Activated CD4-positive, alpha-beta T cell treated with anti-CD3 and anti-CD28 coated beads for 24 hours (primary cell): Measurements from ENCODE around the gene HNRNPR.
"Not testable (repeated sequence)": the region's sequence is repeated elsewhere in the genome, so short reads cannot be mapped to it uniquely, and the experiment has no call there.

Source experiments
- DNase-seq, 2 donors: peaks; one replicate each; pipeline ENCODE4 v3.0.0-alpha.2; 2020; ENCODE audit warnings: low read depth in 2 of 2

Gene HNRNPR

GRCh38 chr1:23344111-23344986 is at the start of gene HNRNPR:
TSS of gene HNRNPR (minus strand) at chr1:23344284. CDS start at chr1:23341008, 3,276 bp downstream.
- DNase-seq: peak; percentile 99 to 100

GRCh38 chr1:23393706-23394105 is 49.6 kb upstream of the HNRNPR start:
- DNase-seq: no peak

- DNase-seq: no peak
Observed at GRCh38 chr1:23392125-23392855, 48.2 kb upstream of the HNRNPR start.

GRCh38 chr1:23389837-23390321 is 45.8 kb upstream of the HNRNPR start:
- DNase-seq: no peak

DNA sequence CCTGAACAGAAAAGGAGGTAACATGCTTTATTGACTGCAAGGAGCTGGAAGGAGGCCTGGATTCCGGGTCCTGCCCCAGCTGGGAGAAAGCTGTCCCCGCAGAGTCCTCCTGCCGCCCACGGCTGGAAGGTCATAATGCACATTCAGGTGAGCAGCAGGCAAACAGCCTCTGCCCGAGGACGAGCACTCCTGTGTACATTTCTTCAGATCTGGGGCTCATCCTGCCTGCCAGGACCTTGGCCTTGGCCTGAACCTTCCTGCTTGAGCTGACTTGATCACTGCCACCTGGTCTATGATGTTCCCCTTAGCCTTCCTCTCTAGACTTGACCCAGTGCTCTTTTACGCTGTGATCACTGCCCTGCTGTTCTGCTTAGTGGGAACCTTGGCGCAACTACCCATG is 43.4 kb upstream of the HNRNPR start:
- no peak for DNase-seq

- DNase-seq: no peak
Observed at GRCh38 chr1:23385119-23385621, 41.1 kb upstream of the HNRNPR start.

DNA sequence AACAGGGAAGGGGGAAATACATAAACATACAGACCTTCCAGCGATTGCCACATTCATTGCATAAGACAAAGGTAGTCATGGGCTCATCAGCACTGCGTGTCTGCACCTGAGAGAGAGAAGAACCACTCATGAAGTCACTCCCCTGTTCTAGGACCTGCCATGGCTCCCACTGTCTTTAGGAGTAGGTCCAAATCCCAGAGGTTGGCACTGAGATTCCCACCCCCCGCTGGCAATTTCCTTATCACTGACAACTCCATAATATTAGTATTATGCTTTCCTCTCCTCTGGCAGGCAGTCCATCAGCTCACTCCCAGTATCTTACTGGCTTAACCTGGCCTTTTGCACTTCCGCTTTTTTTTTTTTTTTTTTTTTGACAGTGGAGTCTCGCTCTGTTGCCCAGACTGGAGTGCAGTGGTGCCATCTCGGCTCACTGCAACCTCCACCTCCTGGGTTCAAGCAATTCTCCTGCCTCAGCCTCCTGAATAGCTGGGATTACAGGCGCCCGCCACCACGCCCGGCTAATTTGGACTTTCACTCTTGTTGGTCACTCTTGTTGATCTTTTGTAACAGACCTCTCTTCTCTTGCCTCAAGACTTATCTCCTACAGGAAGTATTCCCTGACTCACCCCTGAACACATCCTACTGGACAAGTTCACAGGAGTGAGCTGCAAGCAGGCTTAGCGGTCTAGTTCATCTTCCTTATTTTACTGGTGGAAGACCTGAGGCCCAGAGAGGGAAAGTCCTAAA is 40.4 kb upstream of the HNRNPR start:
- DNase-seq: no peak

GRCh38 chr1:23383577-23384311 is 39.7 kb upstream of the HNRNPR start:
- no peak for DNase-seq

DNA sequence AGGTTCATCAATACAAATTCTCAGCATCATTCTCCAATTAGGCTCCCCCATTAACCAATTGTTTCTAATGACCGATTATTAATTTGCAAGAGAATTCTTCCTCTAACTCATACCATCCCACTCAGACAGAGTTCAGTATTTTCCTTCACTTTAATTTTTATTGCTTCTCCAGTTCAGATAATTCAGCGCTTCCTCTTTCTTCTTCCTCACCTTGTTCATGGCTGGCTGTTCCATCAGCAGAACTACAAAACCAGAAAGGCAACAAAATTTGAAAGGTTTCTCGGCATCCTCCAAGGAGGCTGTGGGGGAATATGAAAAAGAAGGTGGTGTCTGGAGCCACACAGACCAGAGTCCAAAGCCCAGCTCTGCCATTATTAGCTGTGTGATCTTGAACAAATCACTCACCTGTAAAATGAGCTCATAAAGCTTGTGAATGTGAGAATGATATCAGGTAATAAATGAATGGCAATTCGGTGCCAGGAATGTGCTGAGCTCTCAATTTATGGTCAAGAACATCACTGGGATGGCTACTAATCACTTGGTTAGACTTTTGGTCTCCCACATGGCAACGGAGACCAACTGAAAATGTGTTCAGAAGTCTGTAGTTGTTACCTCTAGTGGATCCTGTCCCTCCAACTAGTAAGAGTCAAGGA is 37.3 kb upstream of the HNRNPR start:
- no peak for DNase-seq

- no peak for DNase-seq
Observed at GRCh38 chr1:23380719-23381118, 36.6 kb upstream of the HNRNPR start.

DNA sequence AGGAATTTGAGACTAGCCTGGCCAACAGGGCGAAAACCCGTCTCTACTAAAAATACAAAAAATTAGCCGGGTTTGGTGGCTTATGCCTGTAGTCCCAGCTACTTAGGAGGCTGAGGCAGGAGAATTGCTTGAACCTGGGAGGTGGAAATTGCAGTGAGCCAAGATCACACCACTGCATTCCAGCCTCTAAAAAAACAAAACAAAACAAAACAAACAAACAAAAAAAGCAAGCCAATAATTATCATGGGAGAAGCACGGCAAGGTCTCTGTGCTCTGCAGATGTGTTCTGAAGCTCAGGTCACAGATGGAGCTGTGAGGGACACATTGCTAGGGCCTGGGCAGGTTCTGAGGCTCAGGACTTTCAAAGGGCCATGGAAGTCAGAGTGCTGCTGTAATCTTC is 36.2 kb upstream of the HNRNPR start:
- not testable (repeated sequence) for DNase-seq

DNA sequence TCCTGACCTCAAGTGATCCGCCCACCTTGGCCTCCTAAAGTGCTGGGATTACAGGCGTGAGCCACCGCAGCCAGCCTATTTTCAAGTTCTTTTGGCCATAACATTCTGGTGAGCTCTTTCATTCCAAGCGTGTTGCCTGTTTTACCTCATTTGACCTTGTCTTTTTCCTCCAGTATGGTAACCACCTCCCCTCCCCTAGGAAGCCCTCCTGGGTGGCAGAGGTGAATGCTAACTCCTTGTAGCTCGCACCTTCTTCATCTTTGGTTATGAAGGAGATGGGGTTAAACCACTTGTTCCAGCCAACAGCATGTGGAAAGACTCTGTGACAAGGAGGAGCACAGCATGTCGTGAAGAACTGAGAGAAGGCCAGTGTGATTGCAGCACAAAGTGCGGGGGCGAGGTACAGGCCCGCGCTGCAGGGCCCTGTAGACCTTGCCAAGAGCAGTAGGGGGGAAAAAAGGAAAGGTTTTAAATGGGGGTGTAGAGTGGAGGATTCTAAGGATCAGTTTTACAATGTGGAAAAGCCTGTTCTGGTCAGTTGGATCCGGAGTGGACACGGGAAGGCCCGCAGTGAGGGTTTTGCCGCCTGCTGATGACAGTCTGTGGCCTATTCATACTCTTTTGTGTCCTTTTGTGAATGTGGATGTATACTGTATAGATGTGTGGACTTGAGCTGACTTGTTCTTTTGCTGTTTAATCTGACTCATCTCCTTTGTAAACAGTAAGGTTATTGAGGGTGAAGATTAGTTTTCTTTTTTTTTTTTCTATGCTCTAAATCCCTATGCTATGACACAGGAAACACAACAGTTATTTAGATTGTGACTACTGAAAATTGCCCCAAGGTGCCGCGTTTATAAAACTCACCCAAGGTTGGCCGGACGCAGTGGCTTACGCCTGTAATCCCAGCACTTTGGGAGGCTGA is 33.1 kb upstream of the HNRNPR start:
- DNase-seq: no peak

- DNase-seq: not testable (repeated sequence)
Observed at GRCh38 chr1:23374079-23374735, 30.1 kb upstream of the HNRNPR start.

GRCh38 chr1:23371987-23372880 is 28.1 kb upstream of the HNRNPR start:
- no peak for DNase-seq

DNA sequence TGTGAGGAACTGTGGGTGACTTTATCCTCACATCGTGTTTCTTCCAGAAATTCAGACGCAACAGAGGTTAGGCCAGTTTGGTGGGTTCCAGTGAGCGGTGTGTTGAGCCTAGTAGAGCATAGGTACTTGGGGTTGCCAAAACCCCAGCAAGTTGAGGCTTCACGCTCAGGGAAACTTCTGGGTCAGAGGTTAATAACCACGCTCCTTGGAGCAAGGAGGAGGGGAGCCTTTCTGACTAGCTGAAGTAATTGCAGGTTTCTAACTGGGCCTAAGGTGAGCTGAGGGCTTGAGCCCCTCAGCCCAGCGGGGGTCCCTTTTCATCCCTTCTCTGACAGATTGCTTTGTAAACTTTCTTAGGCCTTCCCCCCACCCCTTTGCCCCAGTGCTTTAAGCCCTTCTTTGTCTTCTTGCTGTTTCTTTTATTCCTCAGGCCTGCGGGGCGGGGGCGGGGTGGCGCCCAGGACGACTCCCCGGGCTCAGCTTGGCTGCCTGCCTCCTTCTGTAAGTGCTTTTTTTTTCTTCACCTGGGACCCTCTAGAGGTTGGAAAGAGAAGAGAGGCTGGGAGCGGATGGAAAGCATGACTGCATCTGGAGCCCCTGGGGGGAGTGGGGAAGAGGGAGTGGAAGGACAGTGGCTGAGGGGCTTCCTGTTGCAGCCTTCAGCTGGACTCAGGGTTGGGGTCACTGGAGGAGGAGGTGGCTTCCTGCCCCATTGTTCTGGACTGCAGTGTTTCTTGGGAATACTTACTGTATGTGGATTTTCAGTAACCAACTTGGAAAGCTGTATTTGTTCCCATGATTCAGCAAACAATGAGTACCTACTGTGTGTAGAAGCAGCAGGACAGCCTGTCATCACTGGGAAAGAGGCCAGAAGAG is 26.9 kb upstream of the HNRNPR start:
- DNase-seq: no peak

- no peak for DNase-seq
Observed at GRCh38 chr1:23370330-23370708, 26.2 kb upstream of the HNRNPR start.
